ENCODE results near the gene FAM136A.
"Not testable (repeated sequence)": the region's sequence is repeated elsewhere in the genome, so short reads cannot be mapped to it uniquely, and the experiment has no call there.

FAM136A gene

DNA sequence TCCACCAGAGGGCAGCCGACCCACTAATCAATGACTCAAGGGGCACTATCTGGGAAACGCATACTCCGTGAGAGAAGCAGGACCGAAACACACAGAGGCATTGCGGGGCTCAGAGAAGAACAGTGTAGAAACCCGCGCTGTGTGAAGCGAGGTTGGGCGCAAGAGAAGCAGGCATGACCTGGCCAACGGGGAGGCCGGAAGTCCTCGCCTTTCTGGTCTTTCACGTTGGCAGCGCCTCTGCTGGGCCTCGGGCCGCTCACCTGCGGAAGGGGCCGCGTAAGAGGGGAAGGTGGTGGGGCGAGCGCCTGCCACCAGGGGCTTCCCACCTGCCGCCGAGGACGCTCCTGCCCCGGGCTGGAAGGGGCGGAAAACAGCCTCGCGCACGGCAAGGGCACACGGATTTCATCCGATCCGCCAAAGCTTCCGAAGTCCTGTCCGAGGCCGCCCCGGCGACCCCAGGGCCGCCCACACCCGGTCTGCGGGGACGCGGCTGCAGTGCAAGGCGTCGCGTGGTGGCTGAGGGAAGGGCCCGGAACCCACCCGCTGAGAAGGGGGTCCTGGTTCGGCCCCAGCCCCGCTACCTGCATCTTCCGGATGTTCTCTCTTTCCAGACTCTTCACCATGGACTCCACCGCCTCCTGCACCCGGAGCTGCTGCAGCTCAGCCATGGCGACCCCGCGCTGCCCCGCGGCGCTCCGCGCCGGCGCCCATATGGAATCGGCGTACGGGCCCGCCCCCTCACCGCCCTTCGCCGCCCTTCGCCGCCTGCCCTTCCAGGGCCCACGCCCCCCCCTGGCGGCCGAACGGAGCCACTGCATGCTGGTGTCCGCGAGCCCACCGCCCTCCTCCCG lies at the start of gene FAM136A:
TSS of gene FAM136A (minus strand) at position 724 of the 851 bp plus-strand sequence. CDS start at position 668, 56 bp downstream.
- DNase-seq (ENCODE audit: low read depth in 3 of 3, low spot score in 1 of 3): peak; percentile 65 to 87 (median 76)

GRCh38 chr2:70349921-70350685 lies 48.2 kb upstream of the FAM136A start:
- no peak for DNase-seq (ENCODE audit: low read depth in 3 of 3, low spot score in 1 of 3)

- no peak for DNase-seq (ENCODE audit: low read depth in 3 of 3, low spot score in 1 of 3)
Measured at GRCh38 chr2:70347831-70348230, 46.0 kb upstream of the FAM136A start.

DNA sequence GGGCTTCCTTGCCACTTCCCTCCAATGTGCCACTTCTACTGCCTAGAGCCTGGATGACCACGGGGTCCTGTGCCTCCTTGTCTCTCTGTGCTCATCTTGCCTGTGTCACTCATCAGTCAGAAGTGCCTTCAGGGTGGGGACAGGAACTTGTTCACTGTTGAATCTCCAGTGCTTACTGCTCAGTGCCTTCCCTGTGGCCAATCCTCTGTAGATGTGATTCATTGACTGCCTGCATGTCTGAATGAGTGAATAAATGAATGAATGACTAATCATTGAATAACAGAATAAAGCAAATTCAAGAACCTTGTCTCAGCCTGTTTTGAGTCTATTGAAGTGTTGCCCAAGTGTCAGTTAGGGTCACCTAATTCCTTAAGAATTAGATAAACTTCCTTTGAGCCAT lies 42.3 kb upstream of the FAM136A start:
- DNase-seq (ENCODE audit: low read depth in 3 of 3, low spot score in 1 of 3): no peak

GRCh38 chr2:70341477-70341765 lies 39.6 kb upstream of the FAM136A start:
- no peak for DNase-seq (ENCODE audit: low read depth in 3 of 3, low spot score in 1 of 3)

DNA sequence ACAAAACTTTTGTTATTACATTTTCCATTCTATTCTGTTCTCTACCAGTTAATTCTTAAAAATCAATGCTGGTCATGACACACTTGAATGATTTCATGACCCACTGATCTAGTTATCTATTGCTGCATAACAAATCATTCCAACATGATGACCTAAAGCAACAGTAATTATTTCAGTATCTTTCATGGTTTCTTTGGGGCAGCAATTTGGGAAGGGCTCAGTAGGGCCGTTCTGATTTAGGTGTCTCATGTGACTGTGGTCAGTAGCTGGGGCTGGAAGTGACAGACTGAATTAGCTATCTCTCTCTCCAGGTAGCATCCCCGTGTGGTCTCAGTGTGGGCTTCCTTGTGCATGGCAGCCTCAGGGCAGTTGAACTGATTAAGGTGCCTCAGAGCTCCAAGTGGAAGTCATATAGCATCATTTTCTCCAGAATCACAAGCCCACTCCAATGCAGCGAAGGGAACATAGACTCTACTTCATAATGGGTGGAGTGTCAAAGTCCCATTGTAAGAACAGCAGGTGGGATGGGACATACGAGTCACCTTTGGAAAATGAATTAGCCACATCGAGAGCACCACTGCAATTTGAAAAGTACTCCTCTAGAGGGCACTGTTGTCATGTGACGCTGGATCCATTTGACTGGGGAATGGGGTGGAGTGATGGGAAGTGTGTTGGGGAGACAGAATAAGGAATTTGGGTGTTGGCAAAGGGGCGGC lies 39.1 kb upstream of the FAM136A start:
- DNase-seq (ENCODE audit: low read depth in 3 of 3, low spot score in 1 of 3): peak in 1 of 3 donors; percentile 1

DNA sequence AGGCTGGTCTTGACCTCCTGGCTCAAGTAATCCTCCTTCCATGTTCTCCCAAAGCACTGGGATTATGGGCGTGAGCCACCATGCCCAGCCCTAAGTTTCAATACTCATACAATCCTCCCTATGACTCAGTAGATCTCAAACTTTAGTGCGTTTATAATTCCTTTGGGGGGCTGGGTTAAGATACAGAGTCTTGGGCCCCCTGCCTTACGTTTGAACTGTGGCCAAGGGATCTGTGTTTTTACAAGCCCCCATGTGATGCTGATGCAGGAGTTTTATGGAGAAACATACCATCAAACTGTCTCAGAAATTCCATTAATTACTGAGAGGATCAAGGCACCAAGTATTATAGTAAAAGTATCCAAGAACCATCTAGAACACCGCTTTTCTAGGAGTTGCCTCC lies 38.2 kb upstream of the FAM136A start:
- no peak for DNase-seq (ENCODE audit: low read depth in 3 of 3, low spot score in 1 of 3)

DNA sequence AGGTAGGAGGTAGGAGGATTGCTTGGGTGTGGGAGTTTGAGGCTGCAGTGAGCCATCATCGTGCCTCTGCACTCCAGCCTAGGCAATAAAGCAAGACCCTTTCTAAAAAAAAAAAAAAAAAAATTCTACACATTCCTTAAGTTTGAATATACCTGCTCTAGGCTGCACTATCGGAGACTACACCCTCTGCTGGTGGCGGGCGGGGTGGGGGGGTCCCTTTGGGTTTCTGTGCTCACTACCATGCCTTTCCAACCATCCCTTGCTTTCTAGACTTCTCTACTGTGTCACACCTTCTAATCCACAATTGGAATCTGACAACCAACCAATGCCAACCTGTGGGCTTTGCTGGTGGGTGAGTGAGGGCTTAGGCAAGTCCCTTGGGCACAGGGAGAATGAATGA lies 34.7 kb upstream of the FAM136A start:
- no peak for DNase-seq (ENCODE audit: low read depth in 3 of 3, low spot score in 1 of 3)

GRCh38 chr2:70331012-70331411 lies 29.1 kb upstream of the FAM136A start:
- no peak for DNase-seq (ENCODE audit: low read depth in 3 of 3, low spot score in 1 of 3)

GRCh38 chr2:70330476-70330875 lies 28.6 kb upstream of the FAM136A start:
- no peak for DNase-seq (ENCODE audit: low read depth in 3 of 3, low spot score in 1 of 3)

- no peak for DNase-seq (ENCODE audit: low read depth in 3 of 3, low spot score in 1 of 3)
Measured at GRCh38 chr2:70328921-70329561, 27.2 kb upstream of the FAM136A start.

DNA sequence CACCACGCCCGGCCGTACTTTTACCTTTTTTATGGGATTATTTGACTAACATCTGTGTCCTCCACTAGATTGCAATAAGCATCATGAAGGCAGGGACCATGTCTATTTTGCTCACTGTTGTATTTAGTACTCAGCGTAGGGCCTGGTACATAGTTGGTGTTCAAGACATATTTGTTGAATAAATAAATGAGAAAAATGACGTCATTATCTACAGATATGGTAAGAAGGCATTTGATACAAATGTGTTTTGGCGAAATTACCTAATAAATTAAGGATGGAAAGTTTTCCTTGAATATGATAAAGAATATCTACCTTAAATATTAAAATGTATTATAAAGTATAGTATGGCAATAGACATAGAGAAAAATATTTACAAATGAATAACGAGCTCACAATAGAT lies 24.0 kb upstream of the FAM136A start:
- no peak for DNase-seq (ENCODE audit: low read depth in 3 of 3, low spot score in 1 of 3)

DNA sequence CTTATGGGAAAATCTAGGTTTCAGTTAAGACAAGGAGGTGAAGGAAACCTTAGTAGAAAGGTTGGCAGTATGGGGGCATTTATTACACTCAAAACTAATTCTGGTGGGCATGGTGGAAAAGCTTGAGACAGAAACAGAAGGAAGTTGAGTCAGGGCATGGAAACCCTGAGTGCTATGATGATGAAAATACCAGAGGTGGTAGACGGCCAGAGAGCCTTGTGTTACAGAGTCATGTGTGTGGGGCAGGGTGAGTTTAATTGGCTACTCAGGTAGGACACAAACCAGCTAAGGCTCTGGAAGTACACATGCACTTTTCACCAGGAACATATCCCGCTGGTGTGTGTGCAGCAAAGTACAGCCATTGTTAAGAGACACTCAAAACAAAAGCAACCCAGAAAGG lies 20.7 kb upstream of the FAM136A start:
- no peak for DNase-seq (ENCODE audit: low read depth in 3 of 3, low spot score in 1 of 3)

- DNase-seq (ENCODE audit: low read depth in 3 of 3, low spot score in 1 of 3): no peak
Measured at GRCh38 chr2:70321370-70321769, 19.5 kb upstream of the FAM136A start.

- DNase-seq (ENCODE audit: low read depth in 3 of 3, low spot score in 1 of 3): no peak
Measured at GRCh38 chr2:70314640-70315039, 12.8 kb upstream of the FAM136A start.

DNA sequence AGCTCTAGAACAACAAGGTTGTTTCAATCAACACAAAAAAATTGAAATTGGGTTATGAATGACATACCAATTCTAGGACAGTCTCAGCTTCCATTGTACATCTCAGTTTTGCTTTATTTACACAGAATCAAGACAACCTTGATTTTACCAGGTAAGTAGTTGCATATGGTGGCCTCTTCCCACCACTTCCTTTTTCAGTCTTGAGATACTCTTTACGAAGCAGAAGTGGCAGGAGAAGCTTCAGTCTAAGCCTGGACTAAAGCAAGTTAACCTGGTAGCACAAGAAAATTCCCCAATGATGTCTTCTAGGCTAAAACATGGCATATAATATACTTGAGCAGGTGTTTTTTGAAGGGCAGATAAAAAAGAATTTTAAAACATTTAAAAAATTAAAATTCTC lies 10.7 kb upstream of the FAM136A start:
- DNase-seq (ENCODE audit: low read depth in 3 of 3, low spot score in 1 of 3): no peak

DNA sequence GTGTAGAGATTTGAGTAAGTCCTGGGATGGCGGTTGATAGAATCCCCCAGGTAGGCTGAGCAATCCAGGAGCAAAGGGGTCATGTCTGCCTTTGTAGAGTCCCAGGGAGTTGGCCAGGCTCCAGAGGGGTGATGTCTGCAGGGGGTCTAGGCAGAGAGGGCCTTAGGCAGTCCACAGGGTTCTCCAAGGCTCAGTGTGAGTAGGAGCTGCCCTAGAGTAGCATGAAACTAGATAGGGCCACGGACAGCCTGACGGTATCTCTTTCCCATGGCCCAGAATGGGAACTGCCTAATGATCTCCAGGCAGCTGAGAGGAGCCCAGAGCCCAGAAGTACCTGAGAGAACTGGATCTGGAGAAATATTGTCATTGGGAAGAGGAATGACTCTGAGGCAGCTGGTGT lies 9.0 kb upstream of the FAM136A start:
- no peak for DNase-seq (ENCODE audit: low read depth in 3 of 3, low spot score in 1 of 3)

DNA sequence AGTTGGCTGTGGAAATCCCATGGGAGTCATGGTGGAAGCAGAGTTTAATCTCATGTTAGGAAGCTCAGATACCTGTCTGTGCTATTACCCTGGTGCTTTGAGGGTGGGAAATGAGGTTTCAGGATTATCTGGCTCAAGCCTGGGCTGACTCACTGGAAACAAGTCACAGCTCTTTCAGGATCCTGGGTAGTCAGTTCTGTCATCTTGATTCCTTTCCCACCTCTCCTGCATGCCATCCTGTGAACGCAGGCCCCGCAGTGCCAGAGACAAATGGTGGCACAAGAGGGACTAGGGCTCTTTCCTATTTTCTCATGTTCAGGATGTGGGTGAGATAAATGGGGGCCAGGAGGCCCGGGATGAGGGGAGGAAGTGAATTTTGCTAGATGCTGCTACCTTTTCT lies 3.7 kb upstream of the FAM136A start:
- DNase-seq (ENCODE audit: low read depth in 3 of 3, low spot score in 1 of 3): no peak

GRCh38 chr2:70304498-70304897 lies 2.6 kb upstream of the FAM136A start:
- DNase-seq (ENCODE audit: low read depth in 3 of 3, low spot score in 1 of 3): no peak

- no peak for DNase-seq (ENCODE audit: low read depth in 3 of 3, low spot score in 1 of 3)
Measured at GRCh38 chr2:70303186-70303585, 1.3 kb upstream of the FAM136A start.

DNA sequence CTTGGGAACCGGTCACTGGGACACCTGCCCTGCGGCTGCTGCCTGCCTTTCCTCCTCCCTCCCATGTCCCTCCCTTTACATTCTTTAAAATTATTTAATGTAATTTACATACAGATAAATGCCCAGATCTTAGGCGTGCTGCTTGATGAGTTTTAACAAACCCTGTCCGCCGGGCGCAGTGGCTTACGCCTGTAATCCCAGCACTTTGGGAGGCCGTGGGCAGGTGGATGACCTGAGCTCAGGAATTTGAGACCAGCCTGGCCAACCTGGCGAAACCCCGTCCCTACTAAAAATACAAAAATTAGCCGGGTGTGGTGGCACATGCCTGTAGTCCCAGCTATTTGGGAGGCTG lies 304 bp upstream of the FAM136A start:
- DNase-seq (ENCODE audit: low read depth in 3 of 3, low spot score in 1 of 3): not testable (repeated sequence)

All from stimulated activated CD4-positive, alpha-beta T cell treated with anti-CD3 and anti-CD28 coated beads, TNF-alpha, amount 100 ng/mL, for 1 hour (primary cell).